ENCODE data around the gene SPG11.
A peak's percentile ranks its signal among the peaks of the same experiment; 100 is the strongest.

Gene SPG11

DNA sequence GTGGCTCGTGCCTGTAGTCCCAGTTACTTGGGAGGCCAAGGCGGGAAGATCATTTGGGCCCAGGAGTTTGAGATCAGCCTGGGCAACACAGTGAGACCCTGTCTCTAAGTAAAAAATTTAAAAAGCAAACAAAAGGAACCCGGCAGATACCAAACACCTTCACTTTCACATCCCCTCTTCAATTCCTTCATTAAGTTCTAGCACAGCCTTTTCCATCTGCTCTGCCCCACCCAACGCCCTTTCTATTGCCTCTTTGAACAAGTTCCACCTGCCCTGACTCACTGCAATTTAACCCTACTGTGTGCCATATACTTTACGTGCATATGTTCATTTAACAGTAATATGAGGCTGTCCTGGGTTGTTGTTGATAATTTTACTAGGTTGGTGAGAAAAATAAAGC lies 12.4 kb upstream of the SPG11 start:
- Histone ChIP-seq H3K4me1 (ENCODE audit: control insufficient read depth, insufficient read depth, low read length) (no peaks in the 10 kb centered on the region), H3K27me3 (ENCODE audit: control insufficient read depth, insufficient read depth, low read length) (no peaks in the 10 kb centered on the region), H3K9me3 (ENCODE audit: control insufficient read depth, insufficient read depth, low read length) (no peaks in the 10 kb centered on the region), H3K9ac (ENCODE audit: low read depth, low read length) (no peak overlapping the region), H3K36me3 (ENCODE audit: control insufficient read depth, insufficient read depth, low read length) (no peaks in the 10 kb centered on the region), H3K4me3 (ENCODE audit: low read depth, low read length) (no peak overlapping the region), H3K27ac (ENCODE audit: low read depth, low read length) (no peak overlapping the region)

DNA sequence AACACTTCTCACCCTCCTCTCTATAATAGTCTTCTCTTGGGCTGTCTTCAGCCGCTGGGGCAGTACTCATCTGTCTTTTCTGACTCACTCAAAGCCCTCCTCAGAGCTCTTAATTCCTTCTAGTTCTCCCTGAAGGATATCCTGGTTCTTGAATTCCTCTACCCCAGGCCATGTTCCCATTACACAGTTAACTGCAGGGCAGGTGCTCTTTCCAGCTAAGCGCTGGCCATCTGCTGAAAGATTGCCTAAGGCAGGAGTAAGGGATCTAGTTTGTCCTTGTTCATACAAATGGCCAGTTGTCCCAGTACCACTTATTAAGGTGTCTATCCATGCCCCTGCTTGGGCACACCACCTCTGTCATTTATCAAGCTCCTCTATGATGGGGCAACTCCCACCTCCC lies 10.2 kb upstream of the SPG11 start:
- Histone ChIP-seq H3K9ac (ENCODE audit: low read depth, low read length) (no peak overlapping the region), H3K27ac (ENCODE audit: low read depth, low read length) (no peak overlapping the region), H3K27me3 (ENCODE audit: control insufficient read depth, insufficient read depth, low read length) (no peaks in the 10 kb centered on the region), H3K36me3 (ENCODE audit: control insufficient read depth, insufficient read depth, low read length) (no peaks in the 10 kb centered on the region), H3K4me3 (ENCODE audit: low read depth, low read length) (no peak overlapping the region), H3K9me3 (ENCODE audit: control insufficient read depth, insufficient read depth, low read length) (no peaks in the 10 kb centered on the region), H3K4me1 (ENCODE audit: control insufficient read depth, insufficient read depth, low read length) (no peaks in the 10 kb centered on the region)

DNA sequence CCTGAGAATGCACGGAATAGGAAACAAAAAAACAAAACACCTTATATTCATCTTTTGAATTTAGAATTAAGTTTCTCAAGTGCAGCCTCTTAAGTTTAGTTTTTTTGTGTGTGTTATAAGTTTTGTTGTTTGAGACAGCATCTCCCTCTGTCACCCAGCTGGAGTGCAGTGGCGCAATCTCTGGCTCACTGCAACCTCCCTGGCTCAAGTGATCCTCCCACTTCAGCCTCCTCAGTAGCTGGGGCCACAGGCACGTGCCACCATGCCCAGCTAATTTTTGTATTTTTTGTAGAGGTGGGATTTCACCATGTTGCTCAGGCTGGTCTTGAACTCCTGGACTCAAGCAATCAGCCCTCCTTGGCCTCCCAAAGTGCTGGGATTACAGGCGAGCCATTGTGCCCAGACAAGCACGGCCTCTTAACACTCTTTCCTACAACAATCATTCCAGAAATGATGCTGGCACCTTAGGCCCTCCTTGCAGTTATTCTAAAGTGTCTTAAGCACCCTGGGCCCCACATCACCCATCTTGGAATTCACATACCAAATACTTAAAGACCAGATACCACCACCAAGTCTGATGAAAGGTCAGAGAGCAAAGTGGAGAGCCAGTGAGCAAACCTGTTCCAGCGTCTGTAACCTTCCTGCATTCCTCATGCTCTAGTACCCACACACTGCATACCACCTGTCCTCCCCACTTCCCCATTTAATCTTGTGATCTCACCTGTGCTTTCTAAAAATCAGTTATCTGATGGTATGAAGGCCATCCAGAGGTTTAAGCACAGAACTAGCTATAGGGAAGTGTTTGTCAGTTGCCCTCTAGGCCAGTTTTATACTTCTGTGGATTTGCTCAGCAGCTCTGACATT lies 6.9 kb upstream of the SPG11 start:
- no peaks in the 10 kb centered on the region for H3K27me3 ChIP-seq (ENCODE audit: control insufficient read depth, insufficient read depth, low read length)
- H3K27ac ChIP-seq (ENCODE audit: low read depth, low read length) = no peak overlapping the region
- H3K9ac ChIP-seq (ENCODE audit: low read depth, low read length) = no peak overlapping the region
- H3K4me3 ChIP-seq (ENCODE audit: low read depth, low read length) = no peak overlapping the region
- no peaks in the 10 kb centered on the region for H3K9me3 ChIP-seq (ENCODE audit: control insufficient read depth, insufficient read depth, low read length)
- H3K36me3 ChIP-seq (ENCODE audit: control insufficient read depth, insufficient read depth, low read length) = no peaks in the 10 kb centered on the region
- peaks cover 6% of the 10 kb centered on the region; the same call in 1 of the 2 replicates for H3K4me1 ChIP-seq (ENCODE audit: control insufficient read depth, insufficient read depth, low read length)

DNA sequence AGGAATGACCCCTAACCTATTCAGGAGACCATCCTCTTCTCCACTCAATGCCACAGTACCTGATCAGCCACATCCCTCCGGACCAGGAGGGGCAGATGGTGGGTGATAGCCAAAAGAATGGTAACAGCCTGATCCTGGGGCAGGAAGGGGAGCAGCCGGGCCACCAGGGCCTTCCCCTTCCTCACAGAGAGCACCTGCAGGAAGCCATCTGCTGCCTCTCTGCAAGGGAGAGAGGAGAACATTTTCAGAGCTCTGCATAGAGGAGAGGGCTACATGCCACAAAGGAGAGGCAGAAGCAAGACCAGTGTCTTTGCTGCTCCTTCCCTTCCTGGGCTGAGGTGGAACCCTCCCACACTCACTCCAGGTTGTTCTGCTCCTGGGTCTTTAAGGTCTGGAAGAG lies 5.5 kb upstream of the SPG11 start:
- Histone ChIP-seq H3K4me3 (ENCODE audit: low read depth, low read length) (no peak overlapping the region), H3K9me3 (ENCODE audit: control insufficient read depth, insufficient read depth, low read length) (no peaks in the 10 kb centered on the region), H3K9ac (ENCODE audit: low read depth, low read length) (no peak overlapping the region), H3K27me3 (ENCODE audit: control insufficient read depth, insufficient read depth, low read length) (no peaks in the 10 kb centered on the region), H3K36me3 (ENCODE audit: control insufficient read depth, insufficient read depth, low read length) (no peaks in the 10 kb centered on the region), H3K4me1 (ENCODE audit: control insufficient read depth, insufficient read depth, low read length) (peaks cover 9% of the 10 kb centered on the region), H3K27ac (ENCODE audit: low read depth, low read length) (no peak overlapping the region)

DNA sequence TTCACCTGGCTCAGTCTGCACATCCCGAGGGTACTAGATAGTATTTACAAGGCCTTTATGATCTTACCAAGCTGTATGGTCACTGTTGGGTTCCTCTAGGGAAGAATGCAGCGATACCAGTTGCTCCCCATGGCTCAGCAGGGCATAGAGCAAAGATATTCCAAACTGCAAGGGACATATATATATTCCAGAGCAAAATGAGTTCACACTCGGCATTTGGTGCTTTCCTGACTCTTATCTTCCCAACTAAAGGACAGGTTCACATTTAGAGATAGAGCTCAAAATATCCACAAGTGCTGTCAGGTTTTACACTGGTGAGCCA lies 3.5 kb upstream of the SPG11 start:
- Histone ChIP-seq H3K9me3 (ENCODE audit: control insufficient read depth, insufficient read depth, low read length) (no peaks in the 10 kb centered on the region), H3K4me3 (ENCODE audit: low read depth, low read length) (no peak overlapping the region), H3K4me1 (ENCODE audit: control insufficient read depth, insufficient read depth, low read length) (peaks cover 16% of the 10 kb centered on the region), H3K9ac (ENCODE audit: low read depth, low read length) (no peak overlapping the region), H3K27me3 (ENCODE audit: control insufficient read depth, insufficient read depth, low read length) (no peaks in the 10 kb centered on the region), H3K27ac (ENCODE audit: low read depth, low read length) (no peak overlapping the region), H3K36me3 (ENCODE audit: control insufficient read depth, insufficient read depth, low read length) (no peaks in the 10 kb centered on the region)

DNA sequence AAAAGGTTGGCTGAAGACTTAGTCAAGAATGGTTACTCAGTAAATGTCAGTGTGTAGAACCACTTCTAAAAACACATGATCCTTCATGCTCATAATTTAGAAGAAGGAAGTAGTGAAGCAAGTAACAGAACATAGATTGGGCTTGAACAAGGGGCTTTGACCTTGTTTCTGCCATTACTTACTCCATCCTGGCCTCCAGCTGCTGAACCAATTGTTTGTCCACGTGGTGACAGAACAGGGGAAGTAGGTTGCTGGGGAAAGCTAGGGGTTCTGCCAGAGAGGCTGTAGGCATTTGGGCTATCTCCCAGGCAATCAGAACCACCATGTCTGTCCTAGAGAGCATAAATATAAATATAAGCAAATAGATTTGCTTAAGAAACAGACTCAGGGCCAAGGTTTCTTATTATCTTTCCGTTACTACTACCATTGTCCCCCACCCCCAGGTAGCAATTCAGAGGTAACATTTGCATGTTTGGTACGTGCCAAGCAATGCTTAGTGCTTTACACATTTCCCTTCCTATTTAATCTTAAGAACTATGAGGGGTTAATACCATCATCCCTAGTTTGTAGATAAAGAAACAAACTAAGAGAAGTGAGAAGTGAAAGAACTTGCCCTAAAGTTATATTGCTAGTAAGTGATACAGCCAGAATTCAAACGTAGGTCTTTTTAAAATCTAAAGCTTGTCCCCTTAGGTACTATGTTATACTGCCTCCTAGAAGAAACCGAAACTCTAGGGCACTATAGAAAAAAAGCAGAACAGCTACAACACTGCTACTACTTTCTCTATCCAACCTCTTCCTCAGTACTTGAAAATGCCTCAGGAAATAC lies 3.0 kb upstream of the SPG11 start:
- Histone ChIP-seq H3K27me3 (ENCODE audit: control insufficient read depth, insufficient read depth, low read length) (no peaks in the 10 kb centered on the region), H3K27ac (ENCODE audit: low read depth, low read length) (no peak overlapping the region), H3K4me1 (ENCODE audit: control insufficient read depth, insufficient read depth, low read length) (peaks cover 17% of the 10 kb centered on the region), H3K9me3 (ENCODE audit: control insufficient read depth, insufficient read depth, low read length) (no peaks in the 10 kb centered on the region), H3K9ac (ENCODE audit: low read depth, low read length) (no peak overlapping the region), H3K4me3 (ENCODE audit: low read depth, low read length) (no peak overlapping the region), H3K36me3 (ENCODE audit: control insufficient read depth, insufficient read depth, low read length) (no peaks in the 10 kb centered on the region)

DNA sequence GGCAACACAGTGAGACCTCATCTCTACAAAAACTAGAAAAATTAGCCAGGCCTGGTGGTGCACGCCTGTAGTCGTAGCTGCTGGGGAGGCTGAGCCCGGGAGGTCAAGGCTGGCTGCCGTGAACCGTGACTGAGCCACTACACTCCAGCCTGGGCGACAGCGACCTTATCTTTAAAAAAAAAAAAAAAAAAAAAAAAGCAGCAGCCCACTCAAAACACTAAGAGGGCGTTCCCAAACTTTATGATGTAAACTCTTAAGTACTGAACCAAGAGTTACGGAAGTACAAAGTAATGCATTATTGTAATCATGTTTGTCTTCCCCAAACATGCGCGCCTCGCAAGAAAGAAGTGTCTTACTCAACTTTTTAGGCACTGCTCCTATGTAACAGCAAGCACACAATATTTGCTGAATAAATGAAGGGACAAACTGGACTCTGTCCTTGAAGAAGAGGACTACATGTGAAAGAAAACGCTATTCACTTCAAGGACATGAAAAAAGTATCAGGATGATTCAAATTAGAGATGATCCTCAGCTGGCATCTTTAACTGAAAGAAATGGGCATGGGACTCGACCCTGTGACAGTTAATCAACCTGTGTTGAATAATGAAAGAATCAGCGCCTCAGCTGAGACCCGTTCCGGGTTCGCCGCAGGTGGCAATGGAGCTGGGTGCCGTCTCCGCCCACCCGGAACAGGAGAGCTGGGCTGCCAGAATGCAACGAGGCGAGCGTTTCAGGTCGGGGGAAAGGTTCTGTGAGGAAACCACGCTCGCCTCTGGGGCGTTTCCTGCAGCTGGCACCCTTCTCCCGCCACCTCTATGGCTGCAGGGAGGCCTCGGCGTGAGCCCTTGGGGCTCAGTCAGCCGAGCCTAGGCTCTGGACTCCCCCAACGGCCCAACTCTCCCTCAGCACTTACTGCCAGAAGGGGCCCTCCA lies 718 bp downstream of the SPG11 start:
- Histone ChIP-seq H3K9ac (ENCODE audit: low read depth, low read length) (peak overlapping the region; percentile 85), H3K27ac (ENCODE audit: low read depth, low read length) (peak overlapping the region; percentile 90), H3K4me1 (ENCODE audit: control insufficient read depth, insufficient read depth, low read length) (peaks cover 17% of the 10 kb centered on the region), H3K36me3 (ENCODE audit: control insufficient read depth, insufficient read depth, low read length) (peaks cover 21% of the 10 kb centered on the region), H3K4me3 (ENCODE audit: low read depth, low read length) (peak overlapping the region; percentile 88), H3K27me3 (ENCODE audit: control insufficient read depth, insufficient read depth, low read length) (no peaks in the 10 kb centered on the region), H3K9me3 (ENCODE audit: control insufficient read depth, insufficient read depth, low read length) (no peaks in the 10 kb centered on the region)

DNA sequence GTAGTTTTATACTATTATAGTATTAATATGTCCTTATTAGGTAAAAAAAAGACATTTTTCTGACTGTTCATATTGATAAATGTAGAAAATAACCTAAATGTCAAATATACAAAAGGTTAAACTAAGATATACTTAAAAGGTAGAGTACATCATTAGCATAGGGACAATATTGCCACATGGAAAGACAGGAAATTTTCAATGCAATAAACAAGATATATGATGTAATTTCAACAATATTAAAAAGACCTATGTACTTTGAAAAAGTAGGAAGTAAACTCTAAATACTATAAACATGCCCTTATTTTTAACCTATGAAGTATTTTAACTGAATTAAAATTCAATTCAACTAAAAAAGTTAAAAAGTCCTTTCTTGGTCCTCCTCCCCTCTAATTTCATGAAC lies 1.9 kb downstream of the SPG11 start:
- no peak overlapping the region for H3K27ac ChIP-seq (ENCODE audit: low read depth, low read length)
- peak overlapping the region; percentile 88; the same call in 1 of the 2 replicates for H3K4me3 ChIP-seq (ENCODE audit: low read depth, low read length)
- peaks cover 32% of the 10 kb centered on the region for H3K36me3 ChIP-seq (ENCODE audit: control insufficient read depth, insufficient read depth, low read length)
- H3K27me3 ChIP-seq (ENCODE audit: control insufficient read depth, insufficient read depth, low read length) = no peaks in the 10 kb centered on the region
- H3K4me1 ChIP-seq (ENCODE audit: control insufficient read depth, insufficient read depth, low read length) = peaks cover 11% of the 10 kb centered on the region
- H3K9ac ChIP-seq (ENCODE audit: low read depth, low read length) = no peak overlapping the region
- no peaks in the 10 kb centered on the region for H3K9me3 ChIP-seq (ENCODE audit: control insufficient read depth, insufficient read depth, low read length)

DNA sequence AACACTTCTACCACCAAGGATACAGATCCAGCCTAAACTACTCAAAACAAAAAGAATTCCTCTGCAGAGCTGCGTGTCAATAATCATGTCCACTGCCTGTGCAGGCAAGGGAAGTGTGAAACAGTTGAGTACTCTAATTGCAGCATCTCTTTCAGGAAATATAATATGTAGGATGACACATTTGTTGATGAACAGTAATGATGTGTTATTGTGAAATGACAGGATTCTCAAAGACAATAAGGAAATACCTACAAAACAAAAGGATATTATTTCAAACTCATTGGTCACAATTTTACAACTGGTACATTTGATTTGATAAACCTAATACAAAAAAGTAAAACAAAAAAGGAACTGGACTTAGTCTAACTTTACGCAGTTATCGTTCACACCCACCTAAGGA lies 4.4 kb downstream of the SPG11 start:
- no peaks in the 10 kb centered on the region for H3K9me3 ChIP-seq (ENCODE audit: control insufficient read depth, insufficient read depth, low read length)
- no peak overlapping the region for H3K27ac ChIP-seq (ENCODE audit: low read depth, low read length)
- H3K36me3 ChIP-seq (ENCODE audit: control insufficient read depth, insufficient read depth, low read length) = peaks cover 53% of the 10 kb centered on the region
- no peak overlapping the region for H3K4me3 ChIP-seq (ENCODE audit: low read depth, low read length)
- H3K9ac ChIP-seq (ENCODE audit: low read depth, low read length) = no peak overlapping the region
- H3K27me3 ChIP-seq (ENCODE audit: control insufficient read depth, insufficient read depth, low read length) = no peaks in the 10 kb centered on the region
- peaks cover 9% of the 10 kb centered on the region for H3K4me1 ChIP-seq (ENCODE audit: control insufficient read depth, insufficient read depth, low read length)

DNA sequence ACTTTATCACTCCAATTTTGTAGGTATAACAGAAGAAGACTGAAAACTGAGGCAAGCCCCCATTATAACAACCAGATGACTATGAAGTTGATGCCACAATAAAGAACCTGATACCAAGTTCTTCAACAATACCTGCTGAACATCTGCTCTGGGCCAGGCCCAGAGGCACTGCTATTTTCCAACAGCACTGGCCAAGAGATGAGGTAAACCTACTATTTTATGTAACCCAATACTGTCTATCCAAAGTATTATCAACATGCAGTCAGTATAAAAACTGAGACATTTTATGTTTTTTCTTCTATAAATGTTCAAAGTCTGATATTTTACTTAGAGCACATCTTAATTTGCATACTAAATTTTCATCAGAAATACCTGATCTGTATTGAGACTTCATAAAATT lies 6.1 kb downstream of the SPG11 start:
- Histone ChIP-seq H3K27ac (ENCODE audit: low read depth, low read length) (no peak overlapping the region), H3K9me3 (ENCODE audit: control insufficient read depth, insufficient read depth, low read length) (no peaks in the 10 kb centered on the region), H3K4me3 (ENCODE audit: low read depth, low read length) (no peak overlapping the region), H3K36me3 (ENCODE audit: control insufficient read depth, insufficient read depth, low read length) (peaks cover 66% of the 10 kb centered on the region), H3K27me3 (ENCODE audit: control insufficient read depth, insufficient read depth, low read length) (no peaks in the 10 kb centered on the region), H3K4me1 (ENCODE audit: control insufficient read depth, insufficient read depth, low read length) (0 out of 2 replicates have a peak, but pooled peaks cover 4% of the 10 kb centered on the region), H3K9ac (ENCODE audit: low read depth, low read length) (no peak overlapping the region)

All from HUES48 (cell line).